HepG2 (cell line): Measurements from ENCODE around the gene INPP4B. TPM values are rescaled to one million over a fixed set of nuclear protein-coding genes. Genes with fewer than 3 reads are reported as not detected.
"Not testable (repeated sequence)": the region's sequence is repeated elsewhere in the genome, so short reads cannot be mapped to it uniquely, and the experiment has no call there.

ENCODE experiments used
- ATAC-seq: fragments of 200-7000 bp; cut with Tn5 transposase; 3 replicates; pipeline ENCODE4 v1.9.1; 2020; ENCODE audit warnings: mild to moderate bottlenecking, moderate library complexity
- BruUV-seq: library from RNA; stranded (reverse); fragments of 400-500 nt; replicated peaks from 2 replicates; lab custom pipeline; 2021; lab: Mats Ljungman, UMichigan
- CTCF ChIA-PET: fragments of 300-600 bp; formaldehyde crosslinking; extraction: SDS; loops from one replicate; lab custom pipeline; 2021; ENCODE audit warnings: low total read pairs, inconsistent platforms, low intra/inter-chr PET ratio; lab: Yijun Ruan, JAX
- POLR2A ChIA-PET: fragments of 350-600 bp; sonication (Branson Sonifier 250); formaldehyde crosslinking; loops from one replicate; lab custom pipeline; 2020; ENCODE audit warnings: antibody characterized with exemption, inconsistent platforms; lab: Yijun Ruan, JAX
- DNase-seq: peaks from one replicate; pipeline ENCODE4 v3.0.0-alpha.2; 2015; ENCODE audit warnings: low spot score
- FAIRE-seq: peaks from 3 replicates; lab custom pipeline; 2011; peaks lifted over from hg19 to GRCh38; lab: Jason Lieb, UNC
- H2AFZ ChIP-seq: one replicate; pipeline ENCODE4 v1.6.1; 2011; ENCODE audit warnings: low read length, inconsistent platforms
- H3K27ac ChIP-seq: fragments of 300-600 bp; 3 replicates; pipeline ENCODE4 v1.8.0; 2011; ENCODE audit warnings: mixed run types, mild to moderate bottlenecking, mixed read lengths, low read length, inconsistent platforms; ENCODE audit not compliant: insufficient read depth; ENCODE audit errors: extremely low read length
- H3K27me3 ChIP-seq, 2 experiments: fragments of 200-600 bp in 1 of 2; 2 replicates in 1 of 2; 3 replicates in 1 of 2; pipeline versions ENCODE4 v1.6.0 to v1.8.0; 2011; ENCODE audit warnings: low read length in 2 of 2, mild to moderate bottlenecking in 2 of 2, moderate library complexity in 2 of 2, inconsistent platforms in 1 of 2; ENCODE audit not compliant: insufficient read depth in 2 of 2, control insufficient read depth in 1 of 2
- H3K36me3 ChIP-seq, 2 experiments: fragments of 200-600 bp in 1 of 2; replicated peaks in 1 of 2; 2 replicates in 1 of 2; 3 replicates in 1 of 2; pipeline versions ENCODE4 v1.5.1 to v1.8.0; 2011; ENCODE audit warnings: low read length in 2 of 2, inconsistent platforms in 1 of 2; ENCODE audit not compliant: insufficient read depth in 2 of 2, control insufficient read depth in 1 of 2
- H3K4me1 ChIP-seq: 2 replicates; pipeline ENCODE4 v1.5.1; 2012; ENCODE audit warnings: low read length, inconsistent platforms; ENCODE audit not compliant: insufficient read depth
- H3K4me2 ChIP-seq: 2 replicates; pipeline ENCODE4 v1.6.0; 2011; ENCODE audit warnings: low read depth, low read length, inconsistent platforms
- H3K4me3 ChIP-seq, 3 experiments: fragments of 200-600 bp in 1 of 3; sonication (generic), shearing (Covaris generic) in 1 of 3; replicated peaks in 1 of 3; 2 replicates each; pipeline ENCODE4 v1.5.1; 2011 to 2016; ENCODE audit warnings: low read length in 3 of 3, inconsistent platforms in 2 of 3, low read depth in 2 of 3, mild to moderate bottlenecking in 2 of 3, control low read depth in 1 of 3, mixed read lengths in 1 of 3; ENCODE audit not compliant: insufficient read depth in 1 of 3
- H3K79me2 ChIP-seq: one replicate; pipeline ENCODE4 v1.6.1; 2011; ENCODE audit warnings: low read length, inconsistent platforms; ENCODE audit not compliant: insufficient read depth
- H3K9ac ChIP-seq: 2 replicates; pipeline ENCODE4 v1.6.0; 2011; ENCODE audit warnings: mild to moderate bottlenecking, low read depth, low read length, inconsistent platforms; ENCODE audit not compliant: insufficient read depth
- H3K9me3 ChIP-seq: 2 replicates; pipeline ENCODE4 v1.5.1; 2012; ENCODE audit warnings: mild to moderate bottlenecking, low read length
- H4K20me1 ChIP-seq: 2 replicates; pipeline ENCODE4 v1.6.0; 2011; ENCODE audit warnings: inconsistent platforms, mild to moderate bottlenecking, low read length, moderate library complexity; ENCODE audit not compliant: insufficient read depth
- ATF6 ChIP-seq: sonication (generic); formaldehyde crosslinking; conservative IDR thresholded peaks from 2 replicates; pipeline ENCODE4 v1.4.0; 2020; ENCODE audit warnings: missing genetic modification reagents
- BRD4 ChIP-seq: sonication (generic); formaldehyde crosslinking; IDR thresholded peaks from 2 replicates; pipeline ENCODE4 v1.4.0; 2020; ENCODE audit warnings: missing genetic modification reagents
- CAMTA2 ChIP-seq: sonication (generic); formaldehyde crosslinking; IDR thresholded peaks from 2 replicates; pipeline ENCODE4 v1.4.0; 2020; ENCODE audit warnings: mild to moderate bottlenecking, missing genetic modification reagents, borderline replicate concordance
- ETV6 ChIP-seq: sonication (generic); formaldehyde crosslinking; conservative IDR thresholded peaks from 2 replicates; pipeline ENCODE4 v1.4.0; 2020; ENCODE audit warnings: missing genetic modification reagents
- GFI1 ChIP-seq: sonication (generic); formaldehyde crosslinking; IDR thresholded peaks from 2 replicates; pipeline ENCODE4 v1.5.0; 2020; ENCODE audit warnings: missing genetic modification reagents, mild to moderate bottlenecking, borderline replicate concordance
- GPBP1L1 ChIP-seq: sonication (generic); formaldehyde crosslinking; IDR thresholded peaks from 2 replicates; pipeline ENCODE4 v1.5.0; 2020; ENCODE audit warnings: mild to moderate bottlenecking, missing genetic modification reagents
- GPN1 ChIP-seq: sonication (generic); formaldehyde crosslinking; IDR thresholded peaks from 2 replicates; pipeline ENCODE4 v1.5.1; 2020; ENCODE audit warnings: missing genetic modification reagents, borderline replicate concordance
- KLF16 ChIP-seq, 2 experiments: sonication (generic) in 1 of 2; formaldehyde crosslinking in 1 of 2; IDR thresholded peaks; 2 replicates each; pipeline versions ENCODE4 v1.6.1 to v1.8.0; 2016 to 2023; ENCODE audit warnings: missing genetic modification reagents in 2 of 2, missing compliant biosample characterization in 1 of 2
- MAFG ChIP-seq: sonication (generic); formaldehyde crosslinking; IDR thresholded peaks from 2 replicates; pipeline ENCODE4 v1.5.1; 2020; ENCODE audit warnings: mild to moderate bottlenecking, missing genetic modification reagents
- NFKBIZ ChIP-seq: IDR thresholded peaks from 2 replicates; pipeline ENCODE4 v1.6.1; 2018; ENCODE audit warnings: missing genetic modification reagents, missing compliant biosample characterization
- RELA ChIP-seq: sonication (generic); formaldehyde crosslinking; IDR thresholded peaks from 2 replicates; pipeline ENCODE4 v1.4.0; 2020; ENCODE audit warnings: missing genetic modification reagents
- SSRP1 ChIP-seq: IDR thresholded peaks from 2 replicates; pipeline ENCODE4 v1.6.1; 2016; ENCODE audit warnings: control low read depth
- ZFP82 ChIP-seq: sonication (generic); formaldehyde crosslinking; IDR thresholded peaks from 2 replicates; pipeline ENCODE4 v1.5.1; 2020; ENCODE audit warnings: mild to moderate bottlenecking, missing genetic modification reagents, borderline replicate concordance
- ZFY ChIP-seq: sonication (generic); formaldehyde crosslinking; IDR thresholded peaks from 2 replicates; pipeline ENCODE4 v1.4.0; 2020; ENCODE audit warnings: missing genetic modification reagents
- ZNF430 ChIP-seq: sonication (generic); formaldehyde crosslinking; IDR thresholded peaks from 2 replicates; pipeline ENCODE4 v1.9.0; 2021; ENCODE audit warnings: mild to moderate bottlenecking, missing genetic modification reagents
- ZNF746 ChIP-seq: sonication (generic); formaldehyde crosslinking; IDR thresholded peaks from 2 replicates; pipeline ENCODE4 v1.8.0; 2022; ENCODE audit warnings: mild to moderate bottlenecking, missing genetic modification reagents
- WGBS: methylation state at CpG from one replicate; pipeline ENCODE4 v1.1.6; 2017; ENCODE audit warnings: low lambda C conversion rate; 5-methylcytosine and 5-hydroxymethylcytosine counted together
- in situ Hi-C: cut with HindIII; loops from 2 replicates; pipeline ENCODE4 v1.10.0; 2017; ENCODE audit warnings: low pct_unique_long_range_greater_than_20kb; ENCODE audit not compliant: extremely low pct_ligation_motif_present
- intact Hi-C: fragments of 100-400 bp; cut with micrococcal nuclease; formaldehyde crosslinking; loops from one replicate; pipeline ENCODE4 v1.10.0; 2022; ENCODE audit not compliant: unreplicated experiment
- polyA plus RNA-seq, 8 experiments: library from polyadenylated mRNA; depleted of rRNA in 3 of 8; stranded (reverse) in 7 of 8; unstranded in 1 of 8; fragments of >200 nt; fragmentation: Illumina TruSeq in 4 of 8; extraction: Trizol in 4 of 8; gene quantifications; 2 replicates each; pipeline versions ENCODE4 v1.2.1 to v1.2.3, GENCODE V29; 2011 to 2016; ENCODE audit warnings: low read depth in 4 of 8, missing spikeins in 1 of 8, mixed read lengths in 1 of 8; ENCODE audit not compliant: insufficient read depth in 1 of 8
- total RNA-seq, 5 experiments: library from RNA; depleted of rRNA; stranded (reverse); fragments of >200 nt; fragmentation: Illumina TruSeq; extraction: Trizol; gene quantifications; 2 replicates each; pipeline ENCODE4 v1.2.3, GENCODE V29; 2016; ENCODE audit warnings: low read depth in 1 of 5

Gene INPP4B
- total and polyA plus RNA-seq, 2 of the 13 experiments (the other 11 are each of a cell fraction or from before 2014, with no cell fraction given) = not detected

- FAIRE-seq, H3K36me3 ChIP-seq, H3K4me1 ChIP-seq, DNase-seq, H3K4me3 ChIP-seq, H3K79me2 ChIP-seq, CTCF ChIA-PET, H3K27ac ChIP-seq, H3K9me3 ChIP-seq, BruUV-seq, H4K20me1 ChIP-seq, POLR2A ChIA-PET, H3K4me2 ChIP-seq, H2AFZ ChIP-seq, H3K27me3 ChIP-seq, ATAC-seq, intact Hi-C loops, H3K9ac ChIP-seq, in situ Hi-C loops: not testable (repeated sequence)
- WGBS = 6% methylated on average over 5 of the region's 5 CpGs
Observed at GRCh38 chr4:142803879-142804278, 42.2 kb downstream of the INPP4B start.

- 16% methylated on average over 2 of the region's 2 CpGs for WGBS
- Histone ChIP-seq H4K20me1 (no peaks in the 10 kb centered on the region), H3K4me1 (no peaks in the 10 kb centered on the region), H3K27ac (no peak overlapping the region), H2AFZ (no peak overlapping the region), H3K9ac (no peak overlapping the region), H3K4me3 (no peak overlapping the region), H3K36me3 (no peaks in the 10 kb centered on the region), H3K4me2 (no peak overlapping the region), H3K9me3 (no peaks in the 10 kb centered on the region), H3K27me3 (no peaks in the 10 kb centered on the region), H3K79me2 (no peaks in the 10 kb centered on the region)
- no TSS peak for BruUV-seq
- POLR2A ChIA-PET = no interaction called here
- DNase-seq (no peak), FAIRE-seq (no peak), ATAC-seq (no peak)
- intact Hi-C loops = no loop called here
- CTCF ChIA-PET = no interaction called here
- in situ Hi-C loops = no loop called here
- TF ChIP-seq MAFG (CRISPR knock-in tag) = no peak
- no peak for TF ChIP-seq ETV6 (CRISPR knock-in tag)
- no peak for TF ChIP-seq GPN1
- no peak for TF ChIP-seq RELA
- no peak for TF ChIP-seq ZFY (CRISPR knock-in tag)
- no peak for TF ChIP-seq SSRP1 (CRISPR knock-in tag)
- TF ChIP-seq GFI1 = no peak
- no peak for TF ChIP-seq GPBP1L1 (CRISPR knock-in tag)
- TF ChIP-seq KLF16 (CRISPR knock-in tag; IDR thresholded peaks at IDR 0.05) = no peak
- no peak for TF ChIP-seq CAMTA2 (CRISPR knock-in tag)
- no peak for TF ChIP-seq BRD4 (CRISPR knock-in tag)
- TF ChIP-seq ZFP82 (CRISPR knock-in tag) = no peak
- TF ChIP-seq ATF6 (CRISPR knock-in tag) = no peak
- TF ChIP-seq ZNF746 = no peak
- TF ChIP-seq ZNF430 (CRISPR knock-in tag) = no peak
- no peak for TF ChIP-seq NFKBIZ (CRISPR knock-in tag)
Observed at GRCh38 chr4:142801966-142802365, 44.1 kb downstream of the INPP4B start.
